ENCODE data around the gene MYO9A.

MYO9A gene

DNA sequence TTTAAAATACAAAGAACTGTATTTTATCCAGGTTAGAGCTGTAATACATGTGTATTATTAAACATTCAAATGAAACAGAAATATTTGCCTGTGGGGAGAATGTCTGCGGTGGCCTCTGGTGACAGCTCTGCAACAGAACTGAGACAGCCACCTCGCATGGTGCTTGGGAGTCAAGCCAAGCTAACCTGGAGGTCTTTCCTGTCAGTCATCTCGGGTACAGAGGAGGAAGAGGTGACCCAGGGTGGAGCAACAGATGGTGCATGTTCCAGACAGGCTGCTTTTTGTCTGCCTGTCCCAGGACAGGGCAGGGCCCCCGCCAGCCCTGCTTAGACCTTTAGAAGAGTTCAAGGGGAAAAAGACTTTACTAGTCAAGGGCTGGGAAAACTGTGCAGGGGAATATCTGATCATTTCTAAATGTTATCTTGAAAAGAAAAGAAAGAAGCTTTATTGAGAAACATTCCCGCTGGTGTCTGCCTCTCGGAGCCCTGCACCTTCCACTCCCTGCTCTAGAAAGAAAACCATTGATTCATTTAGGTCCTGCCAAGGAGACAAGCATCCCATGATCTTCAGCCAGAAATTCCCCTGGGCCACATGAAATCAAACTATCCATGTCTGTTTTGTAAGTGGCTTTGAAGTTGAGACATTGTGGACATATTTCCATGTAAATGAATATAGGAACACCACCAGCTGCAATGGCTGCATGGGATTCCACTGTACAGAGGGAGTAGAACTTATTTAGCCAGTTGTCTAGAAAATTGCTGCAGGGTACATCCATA is 313.1 kb downstream of the MYO9A start:
- no peak for DNase-seq

DNA sequence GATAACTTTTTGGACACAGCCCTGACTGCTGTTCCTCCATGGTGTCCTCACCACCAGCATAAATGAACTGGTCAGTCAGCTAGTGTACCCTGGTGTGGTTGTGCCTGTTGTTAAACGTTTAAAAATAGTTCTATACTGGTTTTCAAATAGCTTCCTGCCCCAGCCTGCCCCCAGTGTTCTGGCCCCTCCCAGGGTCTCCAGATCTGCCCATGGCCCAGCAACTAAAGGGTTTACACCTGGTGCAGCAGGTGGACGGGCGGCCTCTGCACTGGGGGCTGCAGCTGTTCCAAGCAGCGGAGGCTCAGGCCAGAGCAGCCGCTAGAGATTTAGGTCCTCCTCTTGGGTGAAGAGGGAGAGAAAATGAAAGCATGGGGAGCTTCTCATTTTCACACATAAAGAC is 313.7 kb downstream of the MYO9A start:
- no peak for DNase-seq

DNA sequence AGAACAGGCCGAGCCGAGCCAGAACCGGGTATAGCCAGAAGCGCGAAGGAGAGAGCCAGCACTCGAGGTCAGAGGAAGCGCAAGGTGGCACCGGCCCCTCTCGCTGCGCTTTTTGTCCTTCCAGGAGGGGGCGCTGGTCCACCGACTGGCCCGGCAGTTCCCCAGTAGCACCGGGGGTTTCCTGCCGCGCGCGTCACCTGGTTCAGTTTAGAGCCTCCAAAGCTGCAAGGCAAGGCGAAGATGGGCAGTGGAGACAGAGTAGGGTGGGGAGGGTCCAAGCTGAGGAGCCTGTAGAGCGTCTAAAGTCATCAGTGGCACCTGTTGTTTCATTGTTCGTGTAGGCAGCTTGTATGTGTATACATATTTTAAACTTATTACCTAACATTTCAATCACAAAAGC is 315.2 kb downstream of the MYO9A start:
- DNase-seq: peak; percentile 13

DNA sequence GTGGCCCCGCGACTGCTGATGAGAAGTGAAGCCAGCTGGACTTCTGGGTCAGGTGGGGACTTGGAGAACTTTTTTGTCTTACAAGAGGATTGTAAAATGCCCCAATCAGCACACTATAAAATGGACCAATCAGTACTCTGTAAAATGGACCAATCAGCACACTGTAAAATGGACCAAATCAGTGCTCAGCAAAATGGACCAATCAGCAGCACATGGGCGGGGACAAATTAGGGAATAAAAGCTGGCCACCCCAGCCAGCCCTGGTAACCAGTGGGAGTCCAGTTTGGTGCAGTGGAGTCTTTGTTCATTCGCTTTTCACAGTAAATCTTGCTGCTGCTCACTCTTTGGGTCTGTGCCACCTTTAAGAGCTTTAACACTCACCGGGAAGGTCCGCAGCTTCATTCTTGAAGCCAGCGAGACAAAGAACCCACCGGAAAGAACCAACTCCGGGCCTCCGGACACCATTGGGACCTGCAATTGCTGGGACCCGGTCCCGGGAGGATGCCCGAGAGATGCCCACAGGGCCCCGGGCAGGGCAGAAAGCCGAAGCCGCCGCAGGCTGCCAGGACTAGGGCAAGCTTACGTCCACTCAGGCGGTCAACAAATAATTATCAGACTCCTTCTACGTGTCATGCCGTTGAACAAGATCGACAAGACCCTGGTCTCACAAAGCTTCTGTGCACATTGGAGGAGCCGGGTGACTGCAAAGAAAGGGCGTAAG is 315.9 kb downstream of the MYO9A start:
- DNase-seq: no peak

DNA sequence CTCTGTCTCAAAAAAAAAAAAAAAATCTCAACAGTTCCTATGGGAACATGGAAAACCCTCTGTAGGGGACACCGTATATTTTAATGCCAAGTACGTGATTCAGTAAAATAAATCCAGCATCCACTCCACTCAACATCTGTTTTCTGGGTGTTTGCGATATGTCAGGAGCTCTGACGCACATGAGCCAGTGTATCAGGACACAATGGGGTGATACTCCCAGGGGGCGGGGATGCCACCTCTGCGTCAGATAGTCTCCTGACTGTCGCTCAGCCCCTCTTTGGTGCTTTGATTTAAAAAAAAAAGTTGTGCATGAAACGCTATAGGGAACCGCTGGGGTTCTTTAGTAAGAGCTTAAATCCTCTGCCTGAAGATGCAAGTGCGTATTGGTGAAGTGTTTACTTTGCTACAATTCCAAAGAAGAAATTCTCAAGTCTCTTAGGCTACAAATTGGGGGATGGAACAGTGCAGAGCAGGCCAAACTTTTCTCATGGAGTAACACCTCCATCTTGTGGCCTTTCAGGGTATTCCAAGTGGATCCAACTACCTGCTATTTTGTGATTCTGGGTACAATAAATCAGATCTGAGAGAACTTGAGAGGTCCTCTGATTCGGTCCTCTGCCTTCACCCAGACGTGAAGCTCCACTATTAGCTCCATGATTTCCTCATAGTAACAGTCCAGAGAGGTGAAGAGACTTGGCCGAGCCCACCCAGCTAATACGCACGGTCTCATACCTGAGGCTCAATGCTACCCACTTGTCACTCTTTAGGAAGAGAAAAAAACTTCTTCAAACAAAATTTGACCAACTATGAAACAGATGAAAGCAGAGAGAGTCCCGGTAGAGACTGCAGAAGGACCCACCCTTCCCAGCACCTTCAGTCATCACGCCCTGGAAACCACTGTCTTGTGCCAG is 316.9 kb downstream of the MYO9A start:
- DNase-seq: no peak

DNA sequence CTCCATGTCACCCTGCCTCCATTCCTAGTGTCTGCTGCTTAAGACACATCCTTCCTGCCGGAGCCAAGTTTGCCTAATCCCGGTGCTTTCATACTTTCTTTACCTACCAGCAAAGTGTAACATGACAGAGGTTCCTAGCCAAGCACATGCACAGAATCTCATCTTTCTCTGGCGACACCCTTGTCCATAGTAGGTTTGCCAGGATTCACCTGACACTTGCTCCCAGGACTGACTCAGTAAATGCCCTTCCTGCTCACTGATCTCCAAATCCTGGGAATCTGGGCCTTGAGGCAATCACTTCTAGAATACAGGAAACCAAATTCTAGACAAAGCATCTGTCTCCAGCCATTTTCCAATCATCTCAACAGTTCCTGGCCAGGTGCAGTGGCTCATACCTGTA is 317.8 kb downstream of the MYO9A start:
- DNase-seq: no peak

DNA sequence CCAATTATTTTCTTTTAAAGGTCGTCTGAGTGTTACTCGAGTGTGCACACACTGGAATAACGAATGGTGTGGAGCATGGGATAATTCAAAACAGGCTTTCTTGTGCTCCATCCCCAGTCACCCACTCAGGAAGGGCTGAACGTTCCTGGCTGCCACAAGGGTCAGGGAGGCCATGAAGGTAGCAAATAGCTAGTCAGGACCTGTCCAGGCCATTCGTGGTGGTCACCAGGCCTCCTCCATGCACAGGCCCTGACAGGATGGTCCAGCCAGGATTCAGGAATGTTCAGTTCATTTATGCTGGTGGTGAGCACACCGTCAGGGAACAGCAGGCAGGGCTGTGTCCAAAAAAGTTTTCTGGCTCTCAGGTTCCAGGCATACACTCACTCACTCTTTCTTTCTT is 319.3 kb downstream of the MYO9A start:
- no peak for DNase-seq

DNA sequence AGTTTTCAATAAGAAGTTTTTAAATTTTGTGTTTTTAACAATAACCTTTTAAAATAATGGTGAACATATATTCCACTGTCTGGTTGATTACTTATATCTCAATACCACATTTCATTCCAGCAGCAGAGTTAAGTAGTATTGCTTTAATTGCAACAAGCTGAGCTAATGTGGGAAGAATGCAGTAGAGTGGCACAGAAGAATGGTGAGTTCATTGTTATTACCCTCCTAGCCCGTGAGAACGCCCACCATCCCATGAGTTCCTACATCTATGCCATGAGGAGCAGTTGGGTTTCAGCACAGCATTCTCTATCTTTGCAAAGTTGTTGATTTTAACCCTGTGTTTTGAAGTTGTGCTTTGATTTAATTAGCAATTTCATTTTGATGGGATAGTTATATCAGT is 325.4 kb downstream of the MYO9A start:
- no peak for DNase-seq

DNA sequence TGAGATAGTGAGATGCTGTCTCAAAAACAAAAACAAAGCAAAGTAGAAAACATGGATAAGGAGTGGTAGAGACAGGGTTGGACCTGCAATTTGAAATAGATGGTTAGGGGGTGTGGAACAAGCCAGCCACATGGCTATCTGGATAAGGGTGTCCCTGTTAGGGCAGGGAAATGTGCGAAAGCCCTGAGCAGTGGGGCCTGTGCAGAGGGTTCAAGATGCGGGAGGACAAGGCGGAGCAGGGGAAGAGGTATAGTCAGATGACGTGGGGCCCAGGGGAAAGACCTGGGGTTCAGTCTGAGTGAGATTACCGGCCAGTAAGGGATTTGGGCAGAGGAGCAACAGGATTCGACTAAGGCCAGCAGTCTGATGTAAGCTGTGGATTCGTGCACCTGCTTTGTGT is 326.0 kb downstream of the MYO9A start:
- no peak for DNase-seq

DNA sequence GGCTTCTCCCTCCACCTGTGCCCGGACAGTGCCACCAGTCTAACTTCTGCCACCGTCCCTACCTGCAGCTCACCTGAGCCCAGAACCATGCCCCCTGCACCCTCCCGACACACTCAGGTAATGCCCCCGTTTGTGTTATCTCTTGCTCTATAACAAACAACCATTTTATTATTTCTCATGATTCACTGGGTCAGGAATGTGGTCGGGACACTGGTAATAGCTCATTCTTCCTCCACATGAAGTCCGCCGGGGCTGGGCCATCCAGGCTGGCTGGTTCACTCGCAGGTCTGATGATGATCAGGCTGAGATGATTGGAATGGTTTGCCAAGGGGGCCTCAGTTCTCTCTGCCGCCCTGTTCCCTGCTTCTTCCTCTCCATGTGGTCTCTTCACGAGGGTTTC is 327.9 kb downstream of the MYO9A start:
- DNase-seq: no peak

DNA sequence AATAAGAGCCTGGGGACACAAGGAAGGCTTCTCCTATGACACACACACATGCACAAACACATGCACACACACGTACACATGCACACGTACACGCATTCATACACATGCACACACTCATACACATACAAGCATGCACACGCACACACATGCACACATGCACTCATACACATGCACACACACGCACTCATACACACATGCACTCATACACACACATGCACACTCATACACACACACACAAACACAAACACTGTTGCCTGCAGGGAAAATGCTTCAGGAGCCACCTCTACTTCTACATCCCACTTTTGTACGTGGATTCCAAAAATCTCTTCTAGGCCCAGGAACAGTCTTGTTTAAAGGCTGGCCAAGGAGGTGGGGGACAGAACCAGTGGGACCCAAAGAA is 328.3 kb downstream of the MYO9A start:
- no peak for DNase-seq

DNA sequence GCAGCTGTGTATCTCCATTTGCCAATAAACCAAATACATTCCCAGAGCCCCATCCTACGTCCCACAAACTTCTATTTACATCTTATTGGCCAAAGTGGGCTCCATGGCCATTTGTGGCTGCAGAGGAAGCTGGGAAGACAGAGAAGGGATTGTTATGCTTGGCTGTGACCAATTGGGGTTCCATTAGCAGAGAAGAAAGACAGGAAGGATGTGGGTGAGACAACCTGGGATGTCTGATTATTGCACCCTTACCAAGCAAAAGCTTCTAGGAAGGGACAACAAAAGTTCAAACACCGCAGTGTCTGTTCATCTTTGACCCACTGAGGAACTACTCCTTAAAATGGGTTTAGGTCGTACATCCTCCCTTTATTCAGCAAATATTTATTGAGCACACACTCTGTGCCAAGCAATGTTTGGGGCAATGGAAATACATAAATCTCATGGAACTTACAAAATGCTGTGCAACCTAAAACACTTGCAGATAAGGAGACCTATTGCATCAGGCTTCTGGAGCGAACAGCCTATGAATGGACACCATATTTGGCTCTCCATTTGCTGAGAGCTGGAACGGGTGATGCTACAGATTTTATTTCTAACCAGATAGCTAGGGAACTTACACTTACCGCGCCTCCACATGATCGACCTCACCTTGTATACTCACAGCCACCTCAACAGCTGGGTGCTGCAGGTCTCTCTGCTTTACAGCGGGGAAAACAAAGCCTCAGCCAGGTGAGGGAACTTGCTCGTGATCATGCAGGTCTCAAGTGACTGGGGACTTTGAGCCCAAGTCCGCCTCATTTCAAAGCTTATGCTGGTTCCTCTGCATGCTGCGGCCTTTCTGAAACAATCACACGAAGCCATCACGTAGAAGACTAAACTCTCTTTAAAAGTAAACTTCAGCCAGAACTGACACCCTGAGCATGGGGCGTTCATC is 329.0 kb downstream of the MYO9A start:
- DNase-seq: no peak

DNA sequence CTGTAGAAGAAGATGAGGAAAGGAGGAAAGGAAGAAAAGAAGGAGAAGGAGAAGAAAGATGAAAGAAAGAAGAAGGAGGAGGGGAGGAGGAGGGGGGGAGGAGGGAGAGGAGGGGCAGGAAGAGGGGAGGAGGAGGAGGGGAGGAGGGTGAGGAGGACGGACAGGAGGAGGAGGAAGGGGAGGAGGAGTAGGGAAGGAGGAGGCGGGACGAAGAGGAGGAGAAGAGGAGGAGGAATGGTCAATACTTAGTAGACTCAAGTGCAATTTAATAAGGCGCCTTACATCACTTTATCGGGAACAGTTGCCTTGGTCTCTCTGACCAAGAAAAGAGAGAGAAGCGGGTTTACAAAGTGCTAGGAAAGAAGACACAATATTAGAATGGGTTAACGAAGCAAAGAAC is 331.3 kb downstream of the MYO9A start:
- DNase-seq: no peak

DNA sequence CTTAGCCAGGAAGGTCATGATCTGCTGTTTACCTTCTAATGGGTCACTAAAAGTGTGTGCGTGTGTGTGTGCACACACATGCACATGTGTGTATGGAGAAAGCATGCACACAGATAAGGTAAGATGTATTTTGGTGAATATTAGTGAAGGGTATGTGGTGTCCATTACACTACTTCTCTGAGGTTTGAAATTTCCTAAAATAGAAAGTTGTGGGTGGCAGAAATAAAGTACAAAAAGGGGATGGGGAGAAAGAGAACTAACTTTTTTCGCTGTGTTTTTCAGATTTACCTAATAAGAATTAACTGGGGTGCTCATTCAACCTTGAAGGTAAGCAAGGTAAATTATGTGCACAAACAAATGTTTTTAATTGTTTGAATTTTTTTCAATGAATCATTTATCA is 332.0 kb downstream of the MYO9A start:
- DNase-seq: no peak

DNA sequence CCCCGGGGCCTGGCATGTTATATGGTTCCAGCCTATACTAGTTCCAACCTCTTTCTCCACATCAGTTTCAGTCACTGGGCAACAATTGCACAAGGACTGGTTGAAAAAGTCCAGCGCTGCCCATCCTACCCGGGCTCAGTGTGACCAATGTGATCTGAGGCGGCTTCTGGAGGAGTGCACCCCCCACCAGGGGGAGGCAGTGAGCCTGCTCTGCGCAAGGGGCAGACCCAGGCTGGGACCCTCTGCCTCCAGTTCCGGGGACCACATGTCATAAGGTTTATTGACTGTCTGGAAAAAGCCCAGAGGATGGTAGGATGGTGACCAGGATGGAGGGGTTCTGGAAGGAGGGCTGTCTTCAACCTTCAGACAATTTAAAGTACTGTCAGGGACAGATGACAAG is 333.2 kb downstream of the MYO9A start:
- DNase-seq: peak; percentile 7

DNA sequence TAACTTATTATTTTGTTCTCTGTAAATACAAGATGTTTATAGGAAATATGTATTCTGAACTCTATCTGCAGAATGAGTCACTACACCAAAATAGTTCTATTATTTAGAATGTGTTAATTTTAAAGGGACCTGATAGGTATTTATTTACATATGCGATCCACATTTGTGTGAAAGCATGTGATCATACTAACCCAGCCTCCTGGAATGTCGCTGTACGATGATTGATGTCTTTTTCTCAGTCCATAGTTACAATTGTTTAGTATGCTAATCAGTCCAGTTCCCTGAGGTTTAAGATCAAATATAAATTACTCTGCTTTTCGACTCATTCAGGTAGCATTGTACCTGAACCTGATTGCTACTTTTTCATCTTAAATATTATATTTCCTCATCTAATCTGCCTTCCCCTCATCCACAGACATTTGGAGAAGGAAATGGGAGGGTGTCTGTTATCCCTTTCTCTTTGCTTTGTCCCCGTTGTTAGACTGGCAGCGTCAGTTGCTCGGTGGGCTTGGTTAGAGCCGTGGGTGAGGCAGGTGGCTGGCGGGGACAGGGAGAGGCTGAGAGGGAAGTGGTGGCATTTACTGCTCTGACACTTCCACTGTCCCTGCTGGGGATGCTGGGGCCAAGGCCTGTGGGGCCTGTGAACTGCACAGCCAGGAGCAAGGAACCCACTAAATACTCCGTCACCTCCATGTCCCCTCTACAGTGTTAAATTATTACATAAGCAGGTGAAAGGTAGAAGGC is 335.4 kb downstream of the MYO9A start:
- no peak for DNase-seq

DNA sequence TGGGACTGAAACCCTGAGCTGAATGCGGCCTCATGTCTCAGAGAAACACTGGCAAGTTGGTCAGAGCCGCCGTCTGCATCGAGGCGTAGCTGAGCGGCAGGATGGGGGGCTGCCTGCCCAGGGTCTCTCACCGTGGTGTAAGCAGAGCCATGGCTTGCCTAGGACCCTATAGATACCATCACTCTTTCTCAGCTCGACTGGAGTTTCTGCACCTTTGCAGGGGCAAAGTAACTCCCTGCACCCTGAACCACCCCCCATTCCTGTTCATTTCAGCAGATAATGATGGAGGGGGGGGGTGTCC is 336.0 kb downstream of the MYO9A start:
- no peak for DNase-seq

DNA sequence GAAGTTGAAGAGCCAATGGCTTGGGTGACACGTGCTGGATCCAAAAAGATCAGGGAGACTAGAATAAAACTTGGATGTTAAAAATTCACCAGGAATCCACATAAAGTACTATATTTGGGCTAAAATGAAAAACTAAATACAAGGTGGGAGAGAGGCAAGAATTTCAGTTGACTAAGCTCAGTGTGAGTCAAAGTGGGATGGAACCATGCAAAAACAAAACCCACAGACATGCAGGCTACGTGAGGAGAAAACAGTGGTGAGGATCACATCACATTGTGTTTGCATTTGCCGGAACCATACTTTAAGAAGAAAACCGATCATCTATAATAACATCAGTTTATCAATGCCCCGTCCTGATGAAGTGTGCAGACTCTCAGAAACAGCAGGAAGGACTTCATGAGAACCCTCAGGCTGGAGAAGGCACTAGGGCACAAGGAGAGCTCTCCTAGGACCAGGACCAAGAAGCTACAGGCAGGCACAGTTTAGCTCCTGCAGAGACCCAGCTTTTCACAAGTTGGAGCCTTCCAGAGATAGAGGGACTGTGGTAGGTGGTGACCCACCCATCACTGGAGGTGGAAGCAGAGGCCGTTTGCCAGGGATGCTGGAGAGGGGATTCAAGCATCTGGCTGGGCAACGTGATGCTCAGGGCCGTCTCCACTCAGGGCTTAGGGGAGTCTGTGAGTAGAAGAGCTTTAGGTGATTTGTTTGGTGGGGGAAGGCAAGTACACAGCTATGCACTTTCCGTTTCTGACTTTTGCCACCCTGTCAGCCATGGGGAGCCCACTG is 336.6 kb downstream of the MYO9A start:
- no peak for DNase-seq

DNA sequence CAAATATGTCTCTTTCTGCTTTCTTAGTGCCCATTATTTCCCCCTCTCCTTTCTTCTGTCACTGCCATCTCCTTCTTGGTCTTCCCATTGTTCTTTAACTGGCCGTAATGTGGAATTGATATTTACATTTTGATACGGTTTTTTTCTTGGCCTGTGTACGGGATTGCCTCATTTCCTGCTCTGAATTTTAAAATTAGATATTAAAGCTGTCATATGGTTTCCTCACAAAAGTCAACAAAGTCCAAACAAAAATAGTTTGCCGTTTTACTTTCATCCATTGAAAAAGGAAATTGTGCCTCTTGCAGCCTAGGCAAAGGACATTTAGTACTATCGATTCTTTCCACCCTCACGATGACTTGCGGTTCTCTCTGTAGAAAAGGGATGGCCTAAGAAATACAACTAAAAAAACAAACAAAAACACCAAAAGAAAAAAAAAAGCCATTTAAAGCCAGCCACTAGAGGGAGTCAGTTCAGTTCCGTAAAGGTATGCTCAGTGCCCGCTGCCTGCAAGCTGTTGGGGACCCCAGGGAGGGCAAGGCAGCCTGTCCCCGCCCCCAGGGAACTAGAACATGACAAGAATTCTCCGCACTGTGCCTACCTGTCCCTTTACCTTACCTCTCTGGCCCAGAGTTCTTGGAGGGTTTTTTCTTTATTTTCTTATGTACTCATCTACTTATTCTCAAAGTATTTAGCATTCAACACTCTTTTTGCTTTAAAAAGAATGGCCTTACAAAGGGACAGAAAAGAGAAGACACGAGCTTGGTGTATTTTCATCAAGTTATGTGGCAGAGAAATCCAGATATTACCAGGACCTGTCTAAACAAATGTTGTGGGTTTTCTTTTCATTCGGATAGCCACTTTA is 337.6 kb downstream of the MYO9A start:
- DNase-seq: peak; percentile 8

Data from activated naive CD4-positive, alpha-beta T cell treated with Interleukin-2 at 50 U/mL for 16 hours (primary cell).